ENCODE measurements around the gene FHOD1. TPM values are rescaled to one million over a fixed set of nuclear protein-coding genes. Genes with fewer than 3 reads are reported as not detected.
A peak's percentile ranks its signal among the peaks of the same experiment; 100 is the strongest.

FHOD1 gene
- total RNA-seq, 1 donor from 2014 or later, result 32.9 TPM

GRCh38 chr16:67275321-67275720, 28.0 kb upstream of the FHOD1 start:
- no peak overlapping the region for H3K27ac Mint-ChIP-seq (ENCODE audit: unreplicated experiment)
- H3K27me3 Mint-ChIP-seq (ENCODE audit: low read depth), result no peaks in the 10 kb centered on the region
- H3K9me3 Mint-ChIP-seq (ENCODE audit: low read depth), result no peaks in the 10 kb centered on the region
- no peak for DNase-seq (ENCODE audit: low spot score)
- TF ChIP-seq, protein P1, sequence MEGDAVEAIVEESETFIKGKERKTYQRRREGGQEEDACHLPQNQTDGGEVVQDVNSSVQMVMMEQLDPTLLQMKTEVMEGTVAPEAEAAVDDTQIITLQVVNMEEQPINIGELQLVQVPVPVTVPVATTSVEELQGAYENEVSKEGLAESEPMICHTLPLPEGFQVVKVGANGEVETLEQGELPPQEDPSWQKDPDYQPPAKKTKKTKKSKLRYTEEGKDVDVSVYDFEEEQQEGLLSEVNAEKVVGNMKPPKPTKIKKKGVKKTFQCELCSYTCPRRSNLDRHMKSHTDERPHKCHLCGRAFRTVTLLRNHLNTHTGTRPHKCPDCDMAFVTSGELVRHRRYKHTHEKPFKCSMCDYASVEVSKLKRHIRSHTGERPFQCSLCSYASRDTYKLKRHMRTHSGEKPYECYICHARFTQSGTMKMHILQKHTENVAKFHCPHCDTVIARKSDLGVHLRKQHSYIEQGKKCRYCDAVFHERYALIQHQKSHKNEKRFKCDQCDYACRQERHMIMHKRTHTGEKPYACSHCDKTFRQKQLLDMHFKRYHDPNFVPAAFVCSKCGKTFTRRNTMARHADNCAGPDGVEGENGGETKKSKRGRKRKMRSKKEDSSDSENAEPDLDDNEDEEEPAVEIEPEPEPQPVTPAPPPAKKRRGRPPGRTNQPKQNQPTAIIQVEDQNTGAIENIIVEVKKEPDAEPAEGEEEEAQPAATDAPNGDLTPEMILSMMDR (IDR thresholded peaks at IDR 0.05), result no peak
- H3K4me1 Mint-ChIP-seq (ENCODE audit: low read depth), result peaks cover 27% of the 10 kb centered on the region
- no peak overlapping the region for H3K4me3 Mint-ChIP-seq (ENCODE audit: unreplicated experiment)
- no peaks in the 10 kb centered on the region for H3K36me3 Mint-ChIP-seq (ENCODE audit: low read depth)

GRCh38 chr16:67271446-67271845, 24.2 kb upstream of the FHOD1 start:
- H3K9me3 Mint-ChIP-seq (ENCODE audit: low read depth), result no peaks in the 10 kb centered on the region
- no peaks in the 10 kb centered on the region for H3K27me3 Mint-ChIP-seq (ENCODE audit: low read depth)
- no peaks in the 10 kb centered on the region for H3K36me3 Mint-ChIP-seq (ENCODE audit: low read depth)
- H3K4me3 Mint-ChIP-seq (ENCODE audit: unreplicated experiment), result no peak overlapping the region
- TF ChIP-seq, protein P1 (IDR thresholded peaks at IDR 0.05), result no peak
- peaks cover 9% of the 10 kb centered on the region for H3K4me1 Mint-ChIP-seq (ENCODE audit: low read depth)
- no peak overlapping the region for H3K27ac Mint-ChIP-seq (ENCODE audit: unreplicated experiment)
- peak; percentile 38 for DNase-seq (ENCODE audit: low spot score)

DNA sequence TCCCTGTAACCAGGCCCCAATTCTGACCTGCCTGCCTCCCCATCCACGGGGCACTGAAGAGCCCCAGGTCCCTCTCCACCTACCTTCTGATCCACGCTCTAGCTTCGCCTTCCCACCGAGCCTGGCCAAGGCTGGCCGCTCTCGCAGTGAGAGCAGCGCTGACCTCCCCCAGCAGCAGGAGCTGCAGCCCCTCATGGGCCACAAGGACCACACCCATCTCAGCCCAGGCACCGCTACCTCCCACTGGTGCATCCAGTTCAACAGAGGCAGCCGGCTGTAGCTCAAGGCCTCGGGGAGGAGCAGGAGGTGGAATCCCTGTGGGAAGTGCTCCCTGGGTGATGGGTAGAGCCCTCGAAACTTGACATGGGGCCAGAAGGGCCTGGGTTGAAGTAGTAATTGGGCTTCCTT, 23.7 kb upstream of the FHOD1 start:
- DNase-seq (ENCODE audit: low spot score), result peak; percentile 87
- Mint-ChIP-seq H3K27me3 (ENCODE audit: low read depth) (no peaks in the 10 kb centered on the region), H3K4me3 (ENCODE audit: unreplicated experiment) (no peak overlapping the region), H3K9me3 (ENCODE audit: low read depth) (no peaks in the 10 kb centered on the region), H3K36me3 (ENCODE audit: low read depth) (no peaks in the 10 kb centered on the region), H3K4me1 (ENCODE audit: low read depth) (peaks cover 8% of the 10 kb centered on the region), H3K27ac (ENCODE audit: unreplicated experiment) (no peak overlapping the region)
- TF ChIP-seq, protein P1 (IDR thresholded peaks at IDR 0.05), result no peak

GRCh38 chr16:67269766-67270165, 22.5 kb upstream of the FHOD1 start:
- H3K9me3 Mint-ChIP-seq (ENCODE audit: low read depth), result no peaks in the 10 kb centered on the region
- H3K4me3 Mint-ChIP-seq (ENCODE audit: unreplicated experiment), result no peak overlapping the region
- no peaks in the 10 kb centered on the region for H3K36me3 Mint-ChIP-seq (ENCODE audit: low read depth)
- H3K27ac Mint-ChIP-seq (ENCODE audit: unreplicated experiment), result no peak overlapping the region
- TF ChIP-seq, protein P1 (IDR thresholded peaks at IDR 0.05), result no peak
- H3K4me1 Mint-ChIP-seq (ENCODE audit: low read depth), result peaks cover 5% of the 10 kb centered on the region
- peak; percentile 44 for DNase-seq (ENCODE audit: low spot score)
- no peaks in the 10 kb centered on the region for H3K27me3 Mint-ChIP-seq (ENCODE audit: low read depth)

- DNase-seq (ENCODE audit: low spot score), result peak; percentile 32
- TF ChIP-seq, protein P1 (IDR thresholded peaks at IDR 0.05), result no peak
- Mint-ChIP-seq H3K4me3 (ENCODE audit: unreplicated experiment) (no peak overlapping the region), H3K9me3 (ENCODE audit: low read depth) (no peaks in the 10 kb centered on the region), H3K27ac (ENCODE audit: unreplicated experiment) (peak overlapping the region; percentile 51), H3K4me1 (ENCODE audit: low read depth) (peaks cover 5% of the 10 kb centered on the region), H3K36me3 (ENCODE audit: low read depth) (no peaks in the 10 kb centered on the region), H3K27me3 (ENCODE audit: low read depth) (peaks cover 1% of the 10 kb centered on the region)
Measured at GRCh38 chr16:67268136-67268579, 20.9 kb upstream of the FHOD1 start.

Data from chondrocyte (in vitro differentiated cells).